Inflammatory macrophage (primary cell): Measurements from ENCODE around the gene MAPK8IP3.

Experiments used
- DNase-seq, 2 donors: peaks; one replicate each; pipeline ENCODE4 v3.0.0-alpha.2; 2020 to 2022

The MAPK8IP3 gene

DNA sequence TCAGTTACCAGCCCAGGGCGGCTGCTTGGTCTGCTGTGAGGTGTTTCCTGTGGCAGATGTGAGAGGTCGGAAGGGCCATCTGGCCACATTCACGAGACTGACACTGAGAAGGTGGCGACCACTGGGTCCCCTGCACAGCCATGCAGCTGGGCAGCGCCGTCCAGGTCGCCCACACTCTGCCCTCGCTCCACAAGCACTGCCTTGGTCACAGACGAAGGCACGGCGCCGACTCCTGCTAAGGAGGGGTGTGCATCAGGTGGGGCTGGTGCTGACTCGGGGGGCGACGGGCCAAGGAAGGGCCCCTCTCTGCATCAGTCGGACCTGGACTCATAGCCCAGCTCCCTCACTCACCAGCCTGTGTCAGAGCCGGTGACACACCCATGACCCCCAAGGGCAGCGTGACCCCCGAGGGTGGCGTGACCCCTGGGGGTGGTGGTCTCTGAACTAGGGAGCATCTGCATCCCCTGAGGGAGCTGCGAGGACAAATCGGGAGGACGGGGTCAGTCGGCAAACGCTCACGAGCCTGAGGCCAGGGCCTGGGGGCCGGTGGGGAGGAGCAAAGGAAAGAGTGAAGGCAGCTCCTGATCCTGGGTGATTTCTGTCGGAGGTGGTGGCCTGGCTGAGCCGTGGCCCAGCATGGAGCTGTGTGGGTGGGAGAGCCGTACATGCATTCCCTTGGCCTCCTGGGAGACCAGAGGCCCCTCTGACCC lies 34.9 kb downstream of the MAPK8IP3 start:
- no peak for DNase-seq

DNA sequence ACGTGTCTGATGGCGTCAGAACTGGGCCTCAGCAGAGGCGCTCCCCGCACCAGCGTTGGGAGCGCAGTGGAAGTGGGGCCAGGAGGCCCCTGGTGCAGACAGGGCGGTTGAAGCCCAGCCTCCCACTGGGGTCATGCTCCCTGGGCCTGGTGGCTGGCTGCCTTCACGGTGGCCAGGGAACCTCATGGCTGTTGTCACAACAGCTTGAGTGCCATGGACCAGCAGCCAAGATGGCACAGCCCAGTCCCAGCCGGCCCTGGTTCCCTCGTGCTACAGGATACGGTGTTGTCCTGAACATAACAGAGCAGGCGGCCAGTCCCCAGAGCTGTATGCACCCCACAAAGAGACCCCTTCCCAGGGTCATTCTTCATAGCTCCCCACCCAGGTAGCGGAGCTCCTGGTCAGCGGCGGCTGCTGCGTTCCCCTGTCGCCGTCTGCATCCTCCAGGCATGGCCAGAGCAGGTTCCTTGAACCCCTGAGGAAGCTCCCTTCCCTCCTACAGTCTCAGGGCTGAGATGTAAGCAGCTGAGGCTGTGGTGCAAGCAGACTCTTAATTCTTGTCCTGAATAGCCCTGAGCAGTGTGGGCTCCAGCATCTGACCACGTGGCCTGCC lies 35.7 kb downstream of the MAPK8IP3 start:
- no peak for DNase-seq

DNA sequence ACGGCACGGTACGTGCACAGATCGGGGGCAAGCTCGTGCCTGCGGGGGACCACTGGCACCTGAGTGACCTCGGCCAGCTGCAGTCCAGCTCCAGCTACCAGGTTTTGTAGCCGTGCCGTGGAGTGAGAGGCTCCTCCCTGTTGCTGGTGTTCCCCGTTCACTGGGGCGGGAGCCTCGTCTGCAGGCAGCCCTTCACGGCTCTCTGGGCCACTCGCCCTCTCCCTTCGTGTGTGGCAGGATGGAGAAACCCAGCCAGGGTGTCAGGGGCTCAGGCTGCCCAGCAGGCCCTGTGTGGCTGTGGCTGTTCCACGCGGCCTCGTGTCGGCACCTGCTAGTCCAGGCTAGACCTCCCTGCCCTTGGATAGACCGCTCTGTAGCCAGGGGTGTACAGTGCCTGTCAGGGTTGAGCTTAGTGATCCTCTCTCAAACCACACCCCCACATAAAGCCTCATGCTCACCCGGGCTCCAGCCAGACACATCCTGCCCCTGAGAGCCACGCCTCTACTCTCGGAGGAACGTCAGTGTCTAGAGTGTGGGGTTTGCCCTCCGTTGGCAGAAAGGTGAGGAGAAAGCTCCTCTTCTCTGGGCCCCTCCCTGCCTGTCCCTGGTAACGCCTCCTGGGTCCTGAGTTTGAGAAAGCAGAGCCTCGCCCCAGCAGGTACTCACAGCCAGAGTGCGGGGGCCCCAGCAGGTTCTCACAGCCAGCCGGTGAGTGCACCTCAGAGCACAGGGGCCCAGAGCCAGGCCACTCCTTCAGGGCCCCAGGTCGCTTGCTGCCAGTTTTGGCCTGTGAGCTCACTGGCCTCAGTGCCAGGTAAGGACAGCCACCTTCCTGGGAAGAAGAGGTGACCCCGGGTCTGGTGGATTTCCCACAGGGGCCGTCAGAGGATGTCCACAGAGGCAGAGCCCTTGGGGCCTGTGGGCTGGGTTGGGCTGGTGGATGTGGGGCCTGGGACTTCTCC lies 37.7 kb downstream of the MAPK8IP3 start:
- DNase-seq = no peak

DNA sequence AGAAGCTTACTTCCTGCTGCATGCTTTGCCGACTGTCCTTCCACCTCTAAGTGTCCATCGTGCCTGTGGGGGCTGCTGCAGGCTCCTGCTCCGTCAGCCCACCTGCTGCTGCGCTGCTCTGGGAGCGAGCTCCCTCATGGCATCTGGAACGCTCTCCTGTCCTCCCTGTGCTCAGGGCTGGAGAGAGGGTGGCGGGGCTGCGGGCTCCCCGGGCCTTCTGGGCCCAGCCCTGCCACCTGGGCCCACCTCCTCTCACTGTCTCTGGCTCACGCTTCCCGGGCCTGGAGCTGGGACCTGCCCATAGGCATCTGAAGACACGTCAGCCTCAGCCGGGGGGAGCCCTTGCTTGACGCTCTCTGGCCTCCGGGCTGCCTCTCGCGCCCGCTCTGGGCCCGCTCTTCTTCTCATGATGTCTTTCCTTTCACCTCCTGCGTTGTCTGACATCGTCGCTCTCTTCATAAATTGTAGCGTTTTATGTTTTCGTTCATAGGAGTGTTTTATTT lies 38.4 kb downstream of the MAPK8IP3 start:
- no peak for DNase-seq

DNA sequence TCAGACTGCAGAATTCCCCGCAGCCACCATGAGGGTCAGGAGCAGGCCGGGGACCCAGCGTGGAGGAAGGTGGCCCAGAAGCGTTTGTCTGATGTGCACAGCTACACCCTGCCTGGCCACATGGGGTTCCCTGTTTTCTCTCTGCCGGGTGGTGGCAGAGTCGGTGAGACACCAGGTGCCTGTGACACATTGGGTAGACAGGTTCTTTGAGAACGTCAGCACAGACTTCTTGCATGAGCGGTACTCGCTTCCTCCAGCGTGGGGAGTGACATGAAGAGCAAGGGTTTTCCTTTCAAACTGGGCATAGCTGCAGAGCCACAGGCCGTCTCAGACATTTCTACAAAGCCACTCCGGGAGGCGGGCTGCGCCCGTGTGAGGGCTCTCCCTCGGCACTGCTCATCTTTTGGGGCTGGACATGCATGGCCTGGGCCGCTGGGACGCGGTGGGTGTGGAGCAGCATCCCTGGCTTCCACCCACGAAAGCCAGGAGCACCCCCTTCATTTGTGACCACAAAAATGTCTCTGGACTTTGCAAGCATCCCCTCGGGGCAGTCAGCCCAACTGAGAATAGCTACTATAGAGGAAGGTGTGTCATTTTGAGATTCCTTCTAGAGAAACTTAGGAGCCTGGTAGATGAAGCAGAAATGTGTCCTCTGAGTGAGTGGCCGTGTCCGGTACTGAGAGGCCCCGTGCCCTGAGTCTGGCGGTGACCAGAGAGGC lies 39.3 kb downstream of the MAPK8IP3 start:
- no peak for DNase-seq

DNA sequence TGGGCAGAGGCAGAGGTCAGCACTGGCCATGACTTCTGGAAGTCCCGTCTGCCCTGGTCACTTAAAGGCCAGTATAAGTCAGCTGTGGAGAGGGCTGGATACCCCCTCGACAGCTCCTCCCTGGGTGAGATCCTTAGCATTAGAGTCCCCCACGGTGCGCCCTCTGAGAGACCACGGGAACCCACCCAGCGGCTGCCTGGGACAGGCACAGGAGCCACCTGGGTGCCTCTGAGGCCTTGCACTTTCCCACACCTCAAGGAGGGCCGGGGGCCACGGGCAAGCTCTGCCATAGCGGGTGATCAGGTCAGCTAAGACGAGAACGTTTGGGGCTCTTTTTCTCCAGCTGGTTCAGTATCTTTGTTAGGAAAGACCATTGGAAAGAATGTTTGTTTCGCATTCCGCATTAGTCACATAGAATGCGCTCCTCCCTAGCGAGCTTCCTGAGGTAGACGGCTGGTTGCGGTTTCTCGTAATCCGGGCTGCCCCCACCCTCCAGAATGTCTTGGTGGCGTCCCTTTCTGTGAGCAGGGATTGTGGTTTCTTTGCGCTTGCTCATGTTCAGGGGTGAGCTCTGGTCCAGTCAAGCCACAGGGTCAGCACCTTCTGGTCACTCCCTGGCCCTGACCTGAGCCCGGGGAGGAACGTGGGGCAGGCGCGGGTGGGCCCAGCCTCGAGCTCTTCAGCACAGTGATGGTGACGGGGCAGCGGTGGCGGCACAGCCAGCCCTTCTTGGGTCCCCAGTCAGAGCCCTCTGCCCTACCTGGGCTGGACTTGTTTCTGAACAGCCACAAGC lies 40.1 kb downstream of the MAPK8IP3 start:
- DNase-seq = no peak

DNA sequence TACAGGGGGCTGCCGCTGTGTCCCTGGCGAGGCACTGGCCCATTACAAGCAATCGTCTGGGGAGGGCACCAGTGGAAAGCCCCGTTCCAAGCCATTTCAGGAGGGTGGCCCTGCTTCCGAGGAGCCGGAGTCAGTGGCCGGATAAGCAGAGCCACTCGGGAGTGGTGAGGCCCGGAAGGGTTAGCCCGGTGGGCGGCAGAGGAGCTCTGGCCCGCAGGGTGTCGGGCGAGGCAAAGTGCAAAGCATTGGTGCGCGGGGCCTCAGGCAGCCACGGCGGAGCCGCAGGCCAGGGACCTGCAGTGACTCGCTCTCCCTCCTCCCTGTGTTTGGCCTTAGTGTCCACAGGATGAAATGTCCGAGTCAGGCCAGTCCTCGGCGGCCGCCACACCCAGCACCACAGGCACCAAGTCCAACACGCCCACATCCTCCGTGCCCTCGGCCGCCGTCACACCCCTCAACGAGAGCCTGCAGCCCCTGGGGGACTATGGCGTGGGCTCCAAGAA lies 40.7 kb downstream of the MAPK8IP3 start:
- no peak for DNase-seq

DNA sequence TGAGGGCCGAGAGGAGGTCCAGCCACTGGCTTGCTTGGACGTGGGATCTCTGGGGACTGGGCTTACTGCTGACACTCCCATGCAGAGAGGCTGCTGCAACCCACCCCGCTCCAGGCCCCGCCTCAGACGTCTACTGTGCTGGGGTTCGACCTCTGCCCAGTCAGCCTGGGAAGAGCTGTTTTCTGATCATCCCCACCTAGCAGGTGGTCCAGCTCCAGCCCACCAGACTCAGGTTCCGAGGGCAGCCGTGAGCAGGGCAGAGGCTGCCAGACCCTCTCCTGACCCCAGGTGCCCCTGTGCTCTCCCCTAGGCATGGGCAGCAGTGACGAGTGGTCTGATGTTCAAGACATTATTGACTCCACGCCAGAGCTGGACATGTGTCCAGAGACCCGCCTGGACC lies 41.9 kb downstream of the MAPK8IP3 start:
- DNase-seq = no peak

DNA sequence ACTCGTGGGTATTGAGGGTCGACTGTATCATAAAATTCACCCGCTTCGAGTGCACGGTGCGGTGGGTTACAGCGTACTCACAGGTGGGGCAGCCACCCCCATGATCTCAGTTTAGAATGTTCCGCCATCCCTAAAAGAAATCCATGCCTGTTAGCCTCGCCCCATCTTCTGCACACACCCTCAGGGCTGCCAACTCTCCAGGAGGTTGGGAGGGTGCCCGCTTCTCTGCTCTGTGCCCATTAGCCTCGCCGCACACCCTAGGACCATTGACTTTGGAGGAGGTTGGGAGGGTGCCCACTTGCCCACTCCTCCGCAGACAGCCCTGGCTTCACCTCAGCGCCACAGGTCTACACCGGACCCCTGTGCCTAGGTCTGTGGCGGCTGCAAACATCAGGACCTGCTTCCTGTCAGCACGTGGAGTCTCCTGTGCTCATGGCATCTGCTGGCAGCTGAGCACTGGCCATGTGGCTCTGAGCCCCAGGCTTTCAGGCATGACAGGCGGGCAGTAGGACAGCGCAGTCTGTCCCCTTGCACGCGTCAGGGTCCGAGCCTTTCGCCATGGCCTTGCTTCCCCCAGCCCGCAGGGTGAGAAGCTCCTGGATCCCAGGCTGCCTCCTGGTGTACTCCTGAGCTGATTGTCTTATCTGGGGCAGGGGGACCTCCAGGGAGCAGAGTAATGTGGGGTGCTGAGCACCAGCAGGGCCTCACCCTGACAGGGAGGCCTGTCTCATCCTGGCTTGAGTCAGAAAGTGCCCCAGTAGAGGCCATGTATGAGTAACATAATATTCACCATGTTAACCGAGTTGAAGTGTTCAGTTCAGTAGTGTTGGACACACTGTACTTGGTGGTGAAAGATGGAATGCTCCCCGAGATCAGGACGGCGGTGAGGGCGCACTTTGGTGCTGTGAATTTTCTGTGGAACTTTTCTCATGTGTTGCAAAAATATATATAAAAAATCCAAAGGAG lies 43.4 kb downstream of the MAPK8IP3 start:
- no peak for DNase-seq

DNA sequence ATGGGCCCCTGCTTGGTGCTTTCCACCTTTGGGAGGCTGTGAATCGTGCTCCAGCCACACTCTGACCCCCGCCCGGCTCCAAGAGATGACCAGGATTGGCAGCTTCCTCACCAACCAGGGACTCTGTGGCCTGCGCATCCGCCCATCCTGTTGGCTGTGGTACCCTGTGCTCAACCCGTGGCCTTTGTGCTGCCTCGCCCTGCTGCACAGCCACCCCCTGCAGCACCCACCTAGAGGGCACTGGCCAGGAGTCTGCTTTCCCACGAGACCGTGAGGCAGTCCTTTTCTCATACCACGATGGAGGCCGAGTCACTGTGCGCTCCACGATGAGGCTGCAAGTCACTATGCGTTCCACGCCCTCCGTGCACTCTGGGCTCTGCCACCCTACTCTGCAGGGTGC lies 46.0 kb downstream of the MAPK8IP3 start:
- no peak for DNase-seq

DNA sequence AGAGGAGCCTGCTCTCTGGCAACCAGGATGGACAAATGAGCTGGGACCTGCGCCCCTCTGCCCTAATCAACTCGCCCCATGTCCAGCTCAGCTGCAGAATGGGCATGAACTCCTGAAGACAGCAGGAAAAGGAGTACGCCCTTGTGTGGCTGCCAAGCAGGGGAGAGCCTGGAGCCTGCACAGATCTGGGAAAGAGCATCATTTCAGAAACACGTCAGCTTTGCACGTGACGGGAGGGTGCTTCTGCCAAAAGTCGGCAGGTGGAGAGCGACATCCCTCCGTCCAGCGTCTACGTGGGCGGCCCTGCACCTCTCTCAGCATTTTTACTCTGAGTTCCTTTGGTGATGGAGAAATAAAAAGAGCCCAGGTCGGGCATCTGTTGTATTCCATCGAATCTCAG lies 46.9 kb downstream of the MAPK8IP3 start:
- no peak for DNase-seq

DNA sequence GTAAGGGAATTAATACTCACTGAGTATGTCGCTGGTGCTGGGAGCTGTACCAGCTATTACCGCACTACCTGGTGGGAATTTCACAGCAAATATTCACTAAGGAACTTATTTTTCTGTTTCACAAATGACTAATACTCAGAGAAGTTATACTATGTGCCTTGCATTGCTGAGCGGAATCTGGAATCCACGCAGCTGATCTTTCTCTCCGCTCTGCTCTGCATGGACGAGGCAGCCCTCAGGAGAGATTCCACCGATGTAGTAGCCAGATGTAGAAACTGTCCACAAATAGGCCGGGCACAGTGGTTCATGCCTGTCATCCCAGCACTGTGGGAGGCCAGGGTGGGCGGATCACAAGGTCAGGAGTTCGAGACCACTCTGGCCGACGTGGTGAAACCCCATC lies 48.2 kb downstream of the MAPK8IP3 start:
- no peak for DNase-seq

DNA sequence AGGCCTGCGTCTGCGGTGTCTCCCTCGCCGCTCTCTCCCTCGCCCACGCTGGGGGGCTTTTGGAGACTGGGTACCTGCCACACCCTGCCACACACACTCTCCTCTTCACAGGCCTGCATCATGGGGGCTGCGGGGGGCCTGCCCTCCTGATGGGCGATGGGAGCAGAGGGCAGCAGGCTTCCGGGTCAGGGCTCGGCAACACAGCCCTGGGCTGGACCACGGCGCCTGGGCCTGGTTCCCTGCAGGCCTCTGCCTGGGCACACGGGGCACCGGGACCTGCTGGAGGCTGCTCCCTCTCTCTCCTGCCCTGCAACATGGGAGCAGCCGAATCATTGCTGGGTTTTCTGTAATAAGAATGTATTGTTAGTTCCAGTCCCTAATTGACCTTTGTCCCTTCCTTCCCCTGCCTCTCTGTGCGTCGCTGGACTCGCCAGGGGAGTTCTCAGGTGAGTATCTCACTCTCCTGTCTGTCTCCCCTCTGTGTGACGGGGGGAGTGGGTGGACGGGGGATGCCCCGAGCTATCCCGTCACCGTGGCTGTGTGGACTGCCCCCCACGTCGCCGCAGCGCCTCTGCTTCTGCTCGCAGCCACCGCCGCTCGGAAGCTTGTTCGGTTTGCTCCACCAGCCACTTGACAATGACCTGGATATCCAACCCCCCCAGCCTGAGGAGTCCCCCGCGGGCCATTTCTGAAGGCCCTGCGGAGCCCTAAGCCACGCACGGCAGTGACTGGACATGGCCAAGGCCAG lies 51.9 kb downstream of the MAPK8IP3 start:
- DNase-seq = no peak

DNA sequence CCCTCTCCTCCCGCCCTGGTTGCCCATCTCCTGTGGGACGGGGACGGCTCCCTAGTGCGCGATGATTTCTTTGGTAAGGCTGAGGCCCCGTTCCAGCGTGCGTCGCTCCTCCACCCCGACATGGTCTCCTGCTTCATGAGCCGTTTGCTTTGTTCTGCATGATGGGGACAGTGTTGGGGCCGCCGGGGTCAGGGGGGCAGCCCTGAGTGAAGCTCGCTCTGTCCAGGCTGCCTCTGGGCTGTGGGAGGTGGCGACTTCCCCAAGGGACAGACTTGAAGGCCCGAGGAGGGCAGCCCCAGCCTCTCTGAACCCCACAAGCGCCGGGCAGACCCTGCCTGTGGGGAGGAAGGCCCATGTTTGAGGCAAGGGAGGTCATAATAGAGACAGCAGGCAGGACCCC lies 52.9 kb downstream of the MAPK8IP3 start:
- DNase-seq = no peak

DNA sequence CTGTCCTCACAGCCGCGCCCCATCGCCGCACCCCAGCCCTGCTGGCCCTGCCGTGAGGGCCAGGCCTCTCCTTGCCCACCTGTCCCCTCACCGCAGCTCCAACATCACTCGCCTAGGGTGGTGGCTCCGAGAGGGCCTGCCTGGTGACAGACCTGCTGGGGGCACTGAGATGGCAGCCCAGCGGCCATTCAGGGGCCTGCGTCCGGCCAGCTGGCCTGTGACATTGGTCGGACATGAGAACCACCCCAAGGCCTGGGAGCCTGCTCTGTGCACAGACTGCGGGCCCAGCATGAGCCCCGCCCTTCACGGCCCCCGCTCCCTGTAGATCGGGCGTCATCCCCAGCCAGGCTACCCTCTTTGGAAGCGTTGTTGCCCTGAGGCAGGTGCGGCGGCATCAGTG lies 53.5 kb downstream of the MAPK8IP3 start:
- DNase-seq = no peak

DNA sequence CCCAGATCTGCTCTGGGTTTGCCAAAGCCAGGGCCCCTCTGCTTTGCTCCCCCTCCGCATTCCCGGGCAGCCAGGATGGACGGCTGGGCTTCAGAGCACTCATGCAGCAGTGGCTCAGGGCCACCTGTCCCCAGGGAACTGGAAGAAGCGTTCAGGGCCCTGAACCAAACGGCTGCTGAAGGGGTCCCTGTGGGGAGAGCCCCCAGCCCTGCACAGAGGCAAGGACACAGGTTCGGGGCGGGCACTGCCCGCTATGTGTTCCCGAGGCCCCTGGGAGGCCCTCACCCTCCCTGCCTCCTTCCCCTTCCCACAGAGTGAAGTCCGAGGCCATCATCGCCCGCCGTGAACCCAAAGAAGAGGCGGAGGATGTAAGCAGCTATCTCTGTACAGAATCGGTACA lies 54.9 kb downstream of the MAPK8IP3 start:
- DNase-seq = no peak

DNA sequence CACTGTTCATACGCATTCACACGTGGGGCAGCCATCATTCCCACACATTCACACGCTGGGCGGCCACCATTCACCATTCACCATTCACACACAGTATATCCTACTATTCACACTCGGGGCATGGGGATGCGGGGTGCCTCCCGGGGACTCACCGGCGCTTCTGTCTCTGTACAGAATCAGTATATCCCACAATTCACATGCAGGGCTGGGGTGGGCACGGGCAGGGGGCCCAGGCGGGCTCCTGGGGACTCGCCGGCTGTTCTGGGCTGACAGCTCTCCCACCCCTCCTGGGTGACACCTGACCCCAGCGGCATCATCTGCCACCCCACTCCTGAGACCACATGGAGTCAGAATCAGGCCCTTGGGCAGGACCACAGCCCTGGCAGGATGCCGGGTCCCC lies 55.8 kb downstream of the MAPK8IP3 start:
- DNase-seq = no peak

DNA sequence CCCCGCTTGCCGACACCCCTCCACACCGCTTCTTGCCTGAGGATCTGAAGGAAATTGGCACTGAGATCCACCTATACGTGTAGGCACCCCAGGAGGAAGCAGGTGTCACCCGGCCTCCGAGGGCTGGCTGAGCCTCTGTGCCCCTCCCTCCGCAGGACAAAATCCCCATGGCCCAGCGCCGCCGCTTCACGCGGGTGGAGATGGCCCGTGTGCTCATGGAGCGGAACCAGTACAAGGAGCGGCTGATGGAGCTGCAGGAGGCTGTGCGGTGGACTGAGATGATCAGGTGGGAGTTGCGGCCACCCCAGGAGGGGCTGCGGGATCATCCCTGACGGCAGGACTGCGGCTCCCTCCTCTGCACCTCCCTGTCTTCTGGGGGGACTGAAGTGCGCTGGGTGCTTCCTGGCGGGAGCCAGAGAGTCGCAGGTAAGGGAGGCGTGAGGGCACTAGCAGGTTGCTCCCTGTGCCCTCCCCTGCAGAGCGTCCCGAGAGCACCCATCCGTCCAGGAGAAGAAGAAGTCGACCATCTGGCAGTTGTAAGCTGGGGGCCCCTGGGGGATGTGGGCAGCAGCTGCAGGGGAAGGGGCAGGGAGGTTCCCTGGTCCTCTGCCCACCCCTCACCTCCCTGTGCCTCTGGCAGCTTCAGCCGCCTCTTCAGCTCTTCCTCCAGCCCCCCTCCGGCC lies 56.3 kb downstream of the MAPK8IP3 start:
- DNase-seq = no peak
